Sigmoid colon (tissue), 4 donors: Measurements from ENCODE around the gene HDAC4.

Experiments
- CTCF ChIP-seq, 4 experiments: fragments of 450-650 bp in 3 of 4; fragments of 200-600 bp in 1 of 4; IDR thresholded peaks; one replicate each; pipeline ENCODE4 v1.5.1; 2016 to 2019; ENCODE audit warnings: antibody characterized with exemption in 4 of 4, mild to moderate bottlenecking in 3 of 4, moderate library complexity in 2 of 4
- EP300 ChIP-seq, 4 donors: sonication (generic); formaldehyde crosslinking; IDR thresholded peaks; one replicate each; pipeline ENCODE4 v1.6.1; 2017; ENCODE audit warnings: antibody characterized with exemption in 4 of 4
- POLR2A ChIP-seq, 2 donors: fragments of 450-650 bp; IDR thresholded peaks; one replicate each; pipeline ENCODE4 v1.6.1; 2016; ENCODE audit warnings: antibody characterized with exemption in 2 of 2, mild to moderate bottlenecking in 2 of 2, moderate library complexity in 2 of 2

DNA sequence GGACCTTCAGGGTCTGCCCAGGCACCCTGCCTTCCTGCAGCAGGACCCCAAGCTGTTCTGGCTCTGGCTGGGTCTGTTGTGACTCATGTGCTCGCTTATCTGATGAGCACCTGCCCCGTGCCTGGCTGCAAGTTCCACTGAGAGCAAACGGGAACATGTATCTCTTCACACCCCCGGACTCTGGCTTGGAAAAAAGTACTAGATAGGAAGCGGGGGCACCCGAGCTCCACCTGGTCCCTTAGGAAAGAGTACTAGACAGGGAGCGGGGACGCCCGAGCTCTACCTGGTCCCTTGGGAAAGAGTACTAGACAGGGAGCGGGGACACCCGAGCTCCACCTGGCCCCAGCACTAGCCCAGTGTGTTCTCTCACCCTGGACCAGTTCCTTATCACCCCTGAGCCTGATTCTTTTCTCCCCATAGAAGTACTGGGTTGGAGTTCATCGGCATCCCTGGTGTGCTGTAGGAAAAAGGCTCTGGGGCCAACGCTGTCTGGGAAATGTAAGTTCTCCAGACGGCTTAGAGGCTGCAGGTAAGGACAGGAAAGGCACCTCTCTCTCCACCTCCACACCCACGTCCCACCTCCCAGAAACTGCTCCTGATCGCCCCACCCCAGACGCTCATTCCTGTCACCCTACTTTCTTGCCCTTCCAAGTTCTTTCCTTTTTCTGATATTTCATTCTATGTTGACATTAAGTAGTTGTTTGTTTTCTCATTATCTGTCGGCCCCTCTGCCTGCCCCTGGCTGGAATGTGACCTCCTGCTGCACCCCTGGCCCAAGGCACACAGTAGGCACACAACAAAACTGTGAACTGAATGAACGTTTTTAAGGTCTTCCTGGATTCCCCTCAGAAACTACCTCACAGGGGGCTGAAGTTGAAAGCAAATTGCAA is 40.2 kb downstream of the HDAC4 start:
- TF ChIP-seq CTCF (IDR thresholded peaks at IDR 0.05) (no peak), POLR2A (IDR thresholded peaks at IDR 0.05) (no peak), EP300 (IDR thresholded peaks at IDR 0.05) (no peak)
